ENCODE data around the gene MYOC.
"Not testable (repeated sequence)": the region's sequence is repeated elsewhere in the genome, so short reads cannot be mapped to it uniquely, and the experiment has no call there.

MYOC gene

GRCh38 chr1:171615122-171615906, 37.2 kb downstream of the MYOC start:
- not testable (repeated sequence) for H2BK15ac ChIP-seq (ENCODE audit: low read depth, poor library complexity, severe bottlenecking); H3K23ac ChIP-seq (ENCODE audit: low read length in 2 of 2); H2BK12ac ChIP-seq (ENCODE audit: low read length in 2 of 2); H3K79me1 ChIP-seq (replicated peaks; ENCODE audit: low read length, poor library complexity, severe bottlenecking); DNase-seq; H3K9me3 ChIP-seq (ENCODE audit: control insufficient read depth, low read length); H4K8ac ChIP-seq (ENCODE audit: low read length); H3K4me2 ChIP-seq (ENCODE audit: low read length, poor library complexity, severe bottlenecking); H3K27me3 ChIP-seq (ENCODE audit: control insufficient read depth in 1 of 2, insufficient read depth in 1 of 2, low read length in 2 of 2); H2AK5ac ChIP-seq (ENCODE audit: low read length, severe bottlenecking); H4K91ac ChIP-seq (ENCODE audit: low read length); H3K4me3 ChIP-seq (ENCODE audit: insufficient read depth in 1 of 2, low read depth in 1 of 2, low read length in 2 of 2); H3K36me3 ChIP-seq (ENCODE audit: control insufficient read depth in 1 of 2, insufficient read depth in 2 of 2, low read depth in 1 of 2, low read length in 2 of 2); H3K14ac ChIP-seq (ENCODE audit: low read length in 2 of 2); H3K4ac ChIP-seq (ENCODE audit: low read depth in 1 of 2, low read length in 2 of 2); H3K9ac ChIP-seq (ENCODE audit: low read length); H2BK5ac ChIP-seq (ENCODE audit: low read depth, low read length, poor library complexity, severe bottlenecking); H3K18ac ChIP-seq (ENCODE audit: low read depth in 1 of 2, low read length in 2 of 2); H3K4me1 ChIP-seq (ENCODE audit: control insufficient read depth, insufficient read depth, low read depth, low read length); H2BK120ac ChIP-seq (ENCODE audit: low read depth, low read length); H3K27ac ChIP-seq (ENCODE audit: low read length, poor library complexity, severe bottlenecking); H2AFZ ChIP-seq (ENCODE audit: low read depth, low read length)
- 84% methylated on average over 12 of the region's 14 CpGs for WGBS

- Histone ChIP-seq H3K9me3 (ENCODE audit: control insufficient read depth, low read length) (no peaks in the 10 kb centered on the region), H3K79me1 (replicated peaks; ENCODE audit: low read length, poor library complexity, severe bottlenecking) (no peaks in the 10 kb centered on the region), H2BK15ac (ENCODE audit: low read depth, poor library complexity, severe bottlenecking) (no peak overlapping the region), H4K91ac (ENCODE audit: low read length) (no peak overlapping the region), H2AFZ (ENCODE audit: low read depth, low read length) (no peak overlapping the region), H2AK5ac (ENCODE audit: low read length, severe bottlenecking) (no peak overlapping the region), H3K27ac (ENCODE audit: low read length, poor library complexity, severe bottlenecking) (no peak overlapping the region), H3K14ac (ENCODE audit: low read length in 2 of 2) (no peak overlapping the region), H3K9ac (ENCODE audit: low read length) (no peak overlapping the region), H3K23ac (ENCODE audit: low read length in 2 of 2) (no peak overlapping the region), H3K18ac (ENCODE audit: low read depth in 1 of 2, low read length in 2 of 2) (no peak overlapping the region), H3K27me3 (ENCODE audit: control insufficient read depth in 1 of 2, insufficient read depth in 1 of 2, low read length in 2 of 2) (no peaks in the 10 kb centered on the region), H3K4me3 (ENCODE audit: insufficient read depth in 1 of 2, low read depth in 1 of 2, low read length in 2 of 2) (no peak overlapping the region), H2BK12ac (ENCODE audit: low read length in 2 of 2) (no peak overlapping the region), H3K4me1 (ENCODE audit: control insufficient read depth, insufficient read depth, low read depth, low read length) (no peaks in the 10 kb centered on the region), H4K8ac (ENCODE audit: low read length) (no peak overlapping the region), H3K4ac (ENCODE audit: low read depth in 1 of 2, low read length in 2 of 2) (no peak overlapping the region), H3K36me3 (ENCODE audit: control insufficient read depth in 1 of 2, insufficient read depth in 2 of 2, low read depth in 1 of 2, low read length in 2 of 2) (no peaks in the 10 kb centered on the region), H3K4me2 (ENCODE audit: low read length, poor library complexity, severe bottlenecking) (no peak overlapping the region), H2BK5ac (ENCODE audit: low read depth, low read length, poor library complexity, severe bottlenecking) (no peak overlapping the region), H2BK120ac (ENCODE audit: low read depth, low read length) (no peak overlapping the region)
- 93% methylated on average over 1 of the region's 1 CpG for WGBS
- DNase-seq, result no peak
These were observed 39.2 kb downstream of the MYOC start for GRCh38 chr1:171613282-171613681.

GRCh38 chr1:171611306-171611705, 41.2 kb downstream of the MYOC start:
- H4K8ac ChIP-seq (ENCODE audit: low read length), result no peak overlapping the region
- no peak overlapping the region for H3K18ac ChIP-seq (ENCODE audit: low read depth in 1 of 2, low read length in 2 of 2)
- H2BK5ac ChIP-seq (ENCODE audit: low read depth, low read length, poor library complexity, severe bottlenecking), result no peak overlapping the region
- peak; percentile 78 for DNase-seq
- no peak overlapping the region for H3K23ac ChIP-seq (ENCODE audit: low read length in 2 of 2)
- no peak overlapping the region for H3K14ac ChIP-seq (ENCODE audit: low read length in 2 of 2)
- no peak overlapping the region for H4K91ac ChIP-seq (ENCODE audit: low read length)
- H2BK12ac ChIP-seq (ENCODE audit: low read length in 2 of 2), result no peak overlapping the region
- no peak overlapping the region for H2AFZ ChIP-seq (ENCODE audit: low read depth, low read length)
- H2BK15ac ChIP-seq (ENCODE audit: low read depth, poor library complexity, severe bottlenecking), result no peak overlapping the region
- H2BK120ac ChIP-seq (ENCODE audit: low read depth, low read length), result no peak overlapping the region
- no peaks in the 10 kb centered on the region for H3K27me3 ChIP-seq (ENCODE audit: control insufficient read depth in 1 of 2, insufficient read depth in 1 of 2, low read length in 2 of 2)
- no peak overlapping the region for H3K4ac ChIP-seq (ENCODE audit: low read depth in 1 of 2, low read length in 2 of 2)
- H3K9me3 ChIP-seq (ENCODE audit: control insufficient read depth, low read length), result no peaks in the 10 kb centered on the region
- H2AK5ac ChIP-seq (ENCODE audit: low read length, severe bottlenecking), result no peak overlapping the region
- H3K36me3 ChIP-seq (ENCODE audit: control insufficient read depth in 1 of 2, insufficient read depth in 2 of 2, low read depth in 1 of 2, low read length in 2 of 2), result no peaks in the 10 kb centered on the region
- no peak overlapping the region for H3K9ac ChIP-seq (ENCODE audit: low read length)
- peak overlapping the region in 1 of 2 experiments; percentile 48 for H3K4me3 ChIP-seq (ENCODE audit: insufficient read depth in 1 of 2, low read depth in 1 of 2, low read length in 2 of 2)
- H3K4me2 ChIP-seq (ENCODE audit: low read length, poor library complexity, severe bottlenecking), result no peak overlapping the region
- no peaks in the 10 kb centered on the region for H3K79me1 ChIP-seq (replicated peaks; ENCODE audit: low read length, poor library complexity, severe bottlenecking)
- 59% methylated on average over 2 of the region's 2 CpGs for WGBS
- peaks cover 2% of the 10 kb centered on the region for H3K4me1 ChIP-seq (ENCODE audit: control insufficient read depth, insufficient read depth, low read depth, low read length)
- no peak overlapping the region for H3K27ac ChIP-seq (ENCODE audit: low read length, poor library complexity, severe bottlenecking)

GRCh38 chr1:171610385-171610784, 42.1 kb downstream of the MYOC start:
- Histone ChIP-seq H3K27me3 (ENCODE audit: control insufficient read depth in 1 of 2, insufficient read depth in 1 of 2, low read length in 2 of 2) (no peaks in the 10 kb centered on the region), H2AK5ac (ENCODE audit: low read length, severe bottlenecking) (no peak overlapping the region), H3K4me1 (ENCODE audit: control insufficient read depth, insufficient read depth, low read depth, low read length) (peaks cover 2% of the 10 kb centered on the region), H3K79me1 (replicated peaks; ENCODE audit: low read length, poor library complexity, severe bottlenecking) (no peaks in the 10 kb centered on the region), H3K18ac (ENCODE audit: low read depth in 1 of 2, low read length in 2 of 2) (no peak overlapping the region), H3K36me3 (ENCODE audit: control insufficient read depth in 1 of 2, insufficient read depth in 2 of 2, low read depth in 1 of 2, low read length in 2 of 2) (no peaks in the 10 kb centered on the region), H2BK12ac (ENCODE audit: low read length in 2 of 2) (no peak overlapping the region), H3K4me3 (ENCODE audit: insufficient read depth in 1 of 2, low read depth in 1 of 2, low read length in 2 of 2) (no peak overlapping the region), H2BK15ac (ENCODE audit: low read depth, poor library complexity, severe bottlenecking) (no peak overlapping the region), H3K9me3 (ENCODE audit: control insufficient read depth, low read length) (no peaks in the 10 kb centered on the region), H2AFZ (ENCODE audit: low read depth, low read length) (no peak overlapping the region), H4K91ac (ENCODE audit: low read length) (no peak overlapping the region), H4K8ac (ENCODE audit: low read length) (no peak overlapping the region), H2BK5ac (ENCODE audit: low read depth, low read length, poor library complexity, severe bottlenecking) (no peak overlapping the region), H3K23ac (ENCODE audit: low read length in 2 of 2) (no peak overlapping the region), H3K14ac (ENCODE audit: low read length in 2 of 2) (no peak overlapping the region), H2BK120ac (ENCODE audit: low read depth, low read length) (no peak overlapping the region), H3K9ac (ENCODE audit: low read length) (no peak overlapping the region), H3K27ac (ENCODE audit: low read length, poor library complexity, severe bottlenecking) (no peak overlapping the region), H3K4me2 (ENCODE audit: low read length, poor library complexity, severe bottlenecking) (no peak overlapping the region), H3K4ac (ENCODE audit: low read depth in 1 of 2, low read length in 2 of 2) (no peak overlapping the region)
- WGBS, result 100% methylated on average over 2 of the region's 2 CpGs
- peak; percentile 53 for DNase-seq

All from mesenchymal stem cell (in vitro differentiated cells and primary cell).